Neural cell (in vitro differentiated cells): Measurements from ENCODE around the gene MMP3. TPM values are rescaled to one million over a fixed set of nuclear protein-coding genes. Genes with fewer than 3 reads are reported as not detected.

ENCODE experiments used
- H2AFZ ChIP-seq: fragments of 200-600, 300-800 bp; sonication (generic), shearing (Covaris generic); 2 replicates; pipeline ENCODE4 v1.6.0; 2014; ENCODE audit warnings: low read depth, mild to moderate bottlenecking, antibody characterized with exemption, low read length, moderate library complexity
- H3F3A ChIP-seq: fragments of 200-600 bp; shearing (Covaris generic); 2 replicates; pipeline ENCODE4 v1.6.1; 2016; ENCODE audit warnings: mild to moderate bottlenecking, moderate library complexity, mixed read lengths, antibody characterized with exemption, low read length; ENCODE audit not compliant: insufficient read depth, poor library complexity, severe bottlenecking
- H3K27ac ChIP-seq: fragments of 200-600, 300-800 bp; sonication (generic), shearing (Covaris generic); 2 replicates; pipeline ENCODE4 v1.5.1; 2014; ENCODE audit warnings: mild to moderate bottlenecking, low read length, moderate library complexity
- H3K27me3 ChIP-seq: fragments of 300-800, 200-600 bp; sonication (generic), shearing (Covaris generic); 2 replicates; pipeline ENCODE4 v1.6.0; 2014; ENCODE audit warnings: mild to moderate bottlenecking, low read depth, low read length, moderate library complexity; ENCODE audit not compliant: insufficient read depth
- H3K36me3 ChIP-seq: fragments of 300-800, 200-600 bp; sonication (generic), shearing (Covaris generic); 2 replicates; pipeline ENCODE4 v1.5.1; 2014; ENCODE audit warnings: mild to moderate bottlenecking, antibody characterized with exemption, low read length, moderate library complexity; ENCODE audit not compliant: insufficient read depth
- H3K4me2 ChIP-seq: fragments of 300-800, 200-600 bp; sonication (generic), shearing (Covaris generic); 2 replicates; pipeline ENCODE4 v1.6.0; 2014; ENCODE audit warnings: mild to moderate bottlenecking, low read length
- H3K4me3 ChIP-seq: fragments of 300-800, 200-600 bp; sonication (generic), shearing (Covaris generic); 2 replicates; pipeline ENCODE4 v1.5.1; 2014; ENCODE audit warnings: mild to moderate bottlenecking, low read length, moderate library complexity
- H3K79me2 ChIP-seq: fragments of 200-600 bp; shearing (Covaris generic); replicated peaks from 2 replicates; pipeline ENCODE4 v1.6.0; 2014; ENCODE audit warnings: mild to moderate bottlenecking, low read length, moderate library complexity; ENCODE audit not compliant: insufficient read depth
- H3K9ac ChIP-seq: fragments of 300-800, 200-600 bp; sonication (generic), shearing (Covaris generic); 2 replicates; pipeline ENCODE4 v1.6.1; 2016; ENCODE audit warnings: mild to moderate bottlenecking, low read length, mixed read lengths
- H3K9me2 ChIP-seq: fragments of 200-600 bp; shearing (Covaris generic); 2 replicates; pipeline ENCODE4 v1.6.1; 2016; ENCODE audit warnings: mild to moderate bottlenecking, low read length, mixed read lengths; ENCODE audit not compliant: insufficient read depth
- H3K9me3 ChIP-seq: fragments of 200-600, 300-800 bp; sonication (generic), shearing (Covaris generic); 2 replicates; pipeline ENCODE4 v1.6.1; 2016; ENCODE audit warnings: mild to moderate bottlenecking, mixed run types, low read length, moderate library complexity, mixed read lengths
- H4K20me1 ChIP-seq: fragments of 200-600 bp; shearing (Covaris generic); 2 replicates; pipeline ENCODE4 v1.6.1; 2016; ENCODE audit warnings: mild to moderate bottlenecking, mixed run types; ENCODE audit not compliant: insufficient read depth
- EP300 ChIP-seq: fragments of 450-650 bp; conservative IDR thresholded peaks from 2 replicates; pipeline ENCODE4 v1.6.1; 2014; ENCODE audit warnings: antibody characterized with exemption, mild to moderate bottlenecking, moderate library complexity; ENCODE audit not compliant: poor library complexity, severe bottlenecking
- EZH2 ChIP-seq: fragments of 200-600, 300-800 bp; shearing (Covaris generic), sonication (generic); IDR thresholded peaks from 2 replicates; pipeline ENCODE4 v1.6.1; 2014; ENCODE audit warnings: antibody characterized with exemption, low read length, borderline replicate concordance, mild to moderate bottlenecking; ENCODE audit not compliant: insufficient read depth, poor library complexity, severe bottlenecking
- MXI1 ChIP-seq: fragments of 450-650 bp; conservative IDR thresholded peaks from 2 replicates; pipeline ENCODE4 v1.6.1; 2014; ENCODE audit warnings: antibody characterized with exemption, mild to moderate bottlenecking; ENCODE audit not compliant: poor library complexity, severe bottlenecking
- POLR2AphosphoS5 ChIP-seq: IDR thresholded peaks from 2 replicates; pipeline ENCODE4 v1.6.1; 2012
- RAD21 ChIP-seq: fragments of 450-650 bp; conservative IDR thresholded peaks from 2 replicates; pipeline ENCODE4 v1.6.1; 2014; ENCODE audit warnings: antibody characterized with exemption, mild to moderate bottlenecking, moderate library complexity
- SMC3 ChIP-seq: fragments of 450-650 bp; conservative IDR thresholded peaks from 2 replicates; pipeline ENCODE4 v1.6.1; 2014; ENCODE audit warnings: antibody characterized with exemption, mild to moderate bottlenecking, moderate library complexity; ENCODE audit not compliant: poor library complexity
- TAF1 ChIP-seq: IDR thresholded peaks from 2 replicates; pipeline ENCODE4 v1.6.1; 2012; ENCODE audit warnings: low read depth
- polyA plus RNA-seq: library from polyadenylated mRNA; depleted of rRNA; stranded (reverse); fragments of >200 nt; gene quantifications from 2 replicates; pipeline ENCODE4 v1.2.3, GENCODE V29; 2014
- TF ChIP-seq, protein P1 (sequence below): fragments of 450-650 bp; IDR thresholded peaks from 2 replicates; pipeline ENCODE4 v1.5.1; 2014; ENCODE audit warnings: antibody characterized with exemption, mild to moderate bottlenecking, moderate library complexity; ENCODE audit not compliant: poor library complexity, severe bottlenecking
- TF ChIP-seq, protein P2 (sequence below): IDR thresholded peaks from 2 replicates; pipeline ENCODE4 v1.6.1; 2012; ENCODE audit warnings: borderline replicate concordance

MMP3 gene
- polyA plus RNA-seq, 1 donor from 2014 or later: not detected

DNA sequence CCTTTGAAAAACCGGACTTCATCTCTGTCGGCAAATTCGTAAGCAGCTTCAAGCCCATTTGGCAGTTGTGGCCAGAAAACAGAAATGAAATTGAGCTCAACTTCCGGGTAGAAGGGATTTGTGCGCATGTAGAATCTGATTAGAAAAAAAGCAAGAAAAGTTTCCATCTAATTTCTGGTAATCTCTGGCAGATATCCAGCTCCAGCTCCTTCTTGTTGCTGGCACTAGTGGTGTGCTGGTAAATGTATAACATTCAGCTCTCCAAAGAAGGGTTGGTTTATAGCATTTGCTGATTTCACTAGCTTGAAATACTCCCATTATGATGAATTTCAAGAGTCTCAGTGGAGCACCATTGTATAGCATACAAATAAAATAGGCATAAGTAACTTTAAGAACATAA, 50.8 kb downstream of the MMP3 start:
- no peak overlapping the region for H3K4me3 ChIP-seq
- TF ChIP-seq EP300 (no peak), TAF1 (no peak), SMC3 (no peak), MXI1 (no peak), POLR2AphosphoS5 (no peak), RAD21 (no peak), EZH2 (no peak)
- TF ChIP-seq, protein P1, sequence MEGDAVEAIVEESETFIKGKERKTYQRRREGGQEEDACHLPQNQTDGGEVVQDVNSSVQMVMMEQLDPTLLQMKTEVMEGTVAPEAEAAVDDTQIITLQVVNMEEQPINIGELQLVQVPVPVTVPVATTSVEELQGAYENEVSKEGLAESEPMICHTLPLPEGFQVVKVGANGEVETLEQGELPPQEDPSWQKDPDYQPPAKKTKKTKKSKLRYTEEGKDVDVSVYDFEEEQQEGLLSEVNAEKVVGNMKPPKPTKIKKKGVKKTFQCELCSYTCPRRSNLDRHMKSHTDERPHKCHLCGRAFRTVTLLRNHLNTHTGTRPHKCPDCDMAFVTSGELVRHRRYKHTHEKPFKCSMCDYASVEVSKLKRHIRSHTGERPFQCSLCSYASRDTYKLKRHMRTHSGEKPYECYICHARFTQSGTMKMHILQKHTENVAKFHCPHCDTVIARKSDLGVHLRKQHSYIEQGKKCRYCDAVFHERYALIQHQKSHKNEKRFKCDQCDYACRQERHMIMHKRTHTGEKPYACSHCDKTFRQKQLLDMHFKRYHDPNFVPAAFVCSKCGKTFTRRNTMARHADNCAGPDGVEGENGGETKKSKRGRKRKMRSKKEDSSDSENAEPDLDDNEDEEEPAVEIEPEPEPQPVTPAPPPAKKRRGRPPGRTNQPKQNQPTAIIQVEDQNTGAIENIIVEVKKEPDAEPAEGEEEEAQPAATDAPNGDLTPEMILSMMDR: no peak
- TF ChIP-seq, protein P2, sequence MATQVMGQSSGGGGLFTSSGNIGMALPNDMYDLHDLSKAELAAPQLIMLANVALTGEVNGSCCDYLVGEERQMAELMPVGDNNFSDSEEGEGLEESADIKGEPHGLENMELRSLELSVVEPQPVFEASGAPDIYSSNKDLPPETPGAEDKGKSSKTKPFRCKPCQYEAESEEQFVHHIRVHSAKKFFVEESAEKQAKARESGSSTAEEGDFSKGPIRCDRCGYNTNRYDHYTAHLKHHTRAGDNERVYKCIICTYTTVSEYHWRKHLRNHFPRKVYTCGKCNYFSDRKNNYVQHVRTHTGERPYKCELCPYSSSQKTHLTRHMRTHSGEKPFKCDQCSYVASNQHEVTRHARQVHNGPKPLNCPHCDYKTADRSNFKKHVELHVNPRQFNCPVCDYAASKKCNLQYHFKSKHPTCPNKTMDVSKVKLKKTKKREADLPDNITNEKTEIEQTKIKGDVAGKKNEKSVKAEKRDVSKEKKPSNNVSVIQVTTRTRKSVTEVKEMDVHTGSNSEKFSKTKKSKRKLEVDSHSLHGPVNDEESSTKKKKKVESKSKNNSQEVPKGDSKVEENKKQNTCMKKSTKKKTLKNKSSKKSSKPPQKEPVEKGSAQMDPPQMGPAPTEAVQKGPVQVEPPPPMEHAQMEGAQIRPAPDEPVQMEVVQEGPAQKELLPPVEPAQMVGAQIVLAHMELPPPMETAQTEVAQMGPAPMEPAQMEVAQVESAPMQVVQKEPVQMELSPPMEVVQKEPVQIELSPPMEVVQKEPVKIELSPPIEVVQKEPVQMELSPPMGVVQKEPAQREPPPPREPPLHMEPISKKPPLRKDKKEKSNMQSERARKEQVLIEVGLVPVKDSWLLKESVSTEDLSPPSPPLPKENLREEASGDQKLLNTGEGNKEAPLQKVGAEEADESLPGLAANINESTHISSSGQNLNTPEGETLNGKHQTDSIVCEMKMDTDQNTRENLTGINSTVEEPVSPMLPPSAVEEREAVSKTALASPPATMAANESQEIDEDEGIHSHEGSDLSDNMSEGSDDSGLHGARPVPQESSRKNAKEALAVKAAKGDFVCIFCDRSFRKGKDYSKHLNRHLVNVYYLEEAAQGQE: no peak
- H3K27ac ChIP-seq: no peak overlapping the region

DNA sequence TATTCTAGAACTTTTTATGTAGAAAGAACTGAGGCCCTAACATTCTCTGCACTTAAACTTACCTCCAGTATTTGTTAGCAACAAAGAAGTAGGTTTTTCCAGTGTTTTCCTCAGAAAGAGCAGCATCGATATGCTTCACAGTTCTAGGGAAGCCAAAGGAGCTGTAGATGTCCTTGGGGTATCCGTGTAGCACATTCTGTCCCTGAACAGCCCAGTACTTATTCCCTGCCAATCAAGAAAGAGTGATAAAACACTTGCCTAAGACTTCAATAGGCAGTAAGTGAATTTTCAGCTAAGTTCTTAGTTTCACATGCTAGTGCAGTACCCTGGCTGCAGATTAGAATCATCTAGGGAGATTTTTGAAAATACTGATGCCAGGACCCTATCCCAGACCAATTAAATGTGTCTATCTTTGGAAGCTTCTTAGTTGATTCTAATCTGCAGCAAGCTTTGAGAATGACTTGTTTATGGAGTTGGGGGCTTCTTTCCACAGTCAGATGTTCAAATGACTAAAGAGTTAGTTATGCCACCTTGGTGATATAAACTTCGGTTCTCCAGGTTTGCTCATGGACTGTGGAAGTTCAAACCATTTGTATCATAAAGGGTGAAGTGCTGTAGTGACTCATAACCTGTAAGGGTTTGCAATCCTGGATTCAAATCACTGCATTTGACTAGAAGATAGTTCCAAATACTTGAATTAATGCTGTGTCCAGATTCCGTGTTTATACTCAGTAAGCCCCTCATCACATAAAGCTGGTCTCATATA, 52.0 kb downstream of the MMP3 start:
- no peaks in the 10 kb centered on the region for H3K27me3 ChIP-seq
- no peak overlapping the region for H3K9ac ChIP-seq
- no peak overlapping the region for H3K4me3 ChIP-seq

More for the DNA sequence above, 50.8 kb downstream of the MMP3 start:
- H3K9ac ChIP-seq: no peak overlapping the region
- H3K9me2 ChIP-seq: no peaks in the 10 kb centered on the region
- H3K9me3 ChIP-seq: no peaks in the 10 kb centered on the region
- H3K27me3 ChIP-seq: no peaks in the 10 kb centered on the region
- H4K20me1 ChIP-seq: no peaks in the 10 kb centered on the region
- H3F3A ChIP-seq: no peaks in the 10 kb centered on the region
- H3K79me2 ChIP-seq: no peaks in the 10 kb centered on the region
- H2AFZ ChIP-seq: no peak overlapping the region
- H3K36me3 ChIP-seq: no peaks in the 10 kb centered on the region
- H3K4me2 ChIP-seq: no peak overlapping the region

More for the DNA sequence above, 52.0 kb downstream of the MMP3 start:
- H3K79me2 ChIP-seq: no peaks in the 10 kb centered on the region
- H3K9me2 ChIP-seq: no peaks in the 10 kb centered on the region
- no peaks in the 10 kb centered on the region for H3F3A ChIP-seq
- no peak overlapping the region for H3K4me2 ChIP-seq
- no peaks in the 10 kb centered on the region for H3K9me3 ChIP-seq
- H4K20me1 ChIP-seq: no peaks in the 10 kb centered on the region
- H3K27ac ChIP-seq: no peak overlapping the region
- TF ChIP-seq RAD21 (no peak), EZH2 (no peak), SMC3 (no peak), POLR2AphosphoS5 (no peak), TAF1 (no peak), EP300 (no peak), MXI1 (no peak)
- TF ChIP-seq, protein P1: no peak
- TF ChIP-seq, protein P2: no peak
- no peaks in the 10 kb centered on the region for H3K36me3 ChIP-seq
- H2AFZ ChIP-seq: no peak overlapping the region
